ENCODE results near the gene GABRE. TPM values are rescaled to one million over a fixed set of nuclear protein-coding genes. Genes with fewer than 3 reads are reported as not detected.

Gene GABRE
- total RNA-seq, 1 donor from 2014 or later, result not detected

GRCh38 chrX:151994476-151994875, 20.0 kb upstream of the GABRE start:
- Mint-ChIP-seq H3K27ac (ENCODE audit: unreplicated experiment) (no peak overlapping the region), H3K27me3 (ENCODE audit: unreplicated experiment) (no peaks in the 10 kb centered on the region), H3K4me1 (ENCODE audit: low read depth, unreplicated experiment) (no peaks in the 10 kb centered on the region), H3K9me3 (ENCODE audit: unreplicated experiment) (no peaks in the 10 kb centered on the region), H3K4me3 (ENCODE audit: unreplicated experiment) (no peak overlapping the region), H3K36me3 (ENCODE audit: unreplicated experiment) (no peaks in the 10 kb centered on the region)
- DNase-seq, result no peak
- TF ChIP-seq CTCF (IDR thresholded peaks at IDR 0.05; ENCODE audit: partially characterized antibody, unreplicated experiment), result no peak

- H3K36me3 Mint-ChIP-seq (ENCODE audit: unreplicated experiment), result no peaks in the 10 kb centered on the region
- no peaks in the 10 kb centered on the region for H3K4me1 Mint-ChIP-seq (ENCODE audit: low read depth, unreplicated experiment)
- DNase-seq, result no peak
- peaks cover 2% of the 10 kb centered on the region for H3K9me3 Mint-ChIP-seq (ENCODE audit: unreplicated experiment)
- no peak overlapping the region for H3K27ac Mint-ChIP-seq (ENCODE audit: unreplicated experiment)
- no peak overlapping the region for H3K4me3 Mint-ChIP-seq (ENCODE audit: unreplicated experiment)
- no peak for TF ChIP-seq CTCF (IDR thresholded peaks at IDR 0.05; ENCODE audit: partially characterized antibody, unreplicated experiment)
- H3K27me3 Mint-ChIP-seq (ENCODE audit: unreplicated experiment), result peaks cover 4% of the 10 kb centered on the region
These were observed 14.3 kb upstream of the GABRE start for GRCh38 chrX:151988706-151989299.

GRCh38 chrX:151987108-151987507, 12.6 kb upstream of the GABRE start:
- Mint-ChIP-seq H3K9me3 (ENCODE audit: unreplicated experiment) (peaks cover 2% of the 10 kb centered on the region), H3K27ac (ENCODE audit: unreplicated experiment) (no peak overlapping the region), H3K4me3 (ENCODE audit: unreplicated experiment) (no peak overlapping the region), H3K27me3 (ENCODE audit: unreplicated experiment) (peaks cover 4% of the 10 kb centered on the region), H3K36me3 (ENCODE audit: unreplicated experiment) (no peaks in the 10 kb centered on the region), H3K4me1 (ENCODE audit: low read depth, unreplicated experiment) (no peaks in the 10 kb centered on the region)
- DNase-seq, result no peak
- no peak for TF ChIP-seq CTCF (IDR thresholded peaks at IDR 0.05; ENCODE audit: partially characterized antibody, unreplicated experiment)

- no peak overlapping the region for H3K4me3 Mint-ChIP-seq (ENCODE audit: unreplicated experiment)
- H3K36me3 Mint-ChIP-seq (ENCODE audit: unreplicated experiment), result no peaks in the 10 kb centered on the region
- no peaks in the 10 kb centered on the region for H3K4me1 Mint-ChIP-seq (ENCODE audit: low read depth, unreplicated experiment)
- H3K27ac Mint-ChIP-seq (ENCODE audit: unreplicated experiment), result no peak overlapping the region
- no peak for DNase-seq
- no peak for TF ChIP-seq CTCF (IDR thresholded peaks at IDR 0.05; ENCODE audit: partially characterized antibody, unreplicated experiment)
- peaks cover 4% of the 10 kb centered on the region for H3K27me3 Mint-ChIP-seq (ENCODE audit: unreplicated experiment)
- H3K9me3 Mint-ChIP-seq (ENCODE audit: unreplicated experiment), result peaks cover 2% of the 10 kb centered on the region
These were observed 11.5 kb upstream of the GABRE start for GRCh38 chrX:151985955-151986354.

GRCh38 chrX:151985531-151985930, 11.1 kb upstream of the GABRE start:
- TF ChIP-seq CTCF (IDR thresholded peaks at IDR 0.05; ENCODE audit: partially characterized antibody, unreplicated experiment), result no peak
- Mint-ChIP-seq H3K9me3 (ENCODE audit: unreplicated experiment) (peaks cover 2% of the 10 kb centered on the region), H3K4me3 (ENCODE audit: unreplicated experiment) (no peak overlapping the region), H3K36me3 (ENCODE audit: unreplicated experiment) (no peaks in the 10 kb centered on the region), H3K27me3 (ENCODE audit: unreplicated experiment) (peaks cover 4% of the 10 kb centered on the region), H3K4me1 (ENCODE audit: low read depth, unreplicated experiment) (no peaks in the 10 kb centered on the region), H3K27ac (ENCODE audit: unreplicated experiment) (no peak overlapping the region)
- DNase-seq, result no peak
